Activated naive CD4-positive, alpha-beta T cell treated with anti-CD3 and anti-CD28 coated beads, Interleukin-2, amount 50 U/mL, for 72 hours (primary cell): Measurements from ENCODE around the gene C1orf53. TPM values are rescaled to one million over a fixed set of nuclear protein-coding genes. Genes with fewer than 3 reads are reported as not detected.
"Not testable (repeated sequence)": the region's sequence is repeated elsewhere in the genome, so short reads cannot be mapped to it uniquely, and the experiment has no call there.

ENCODE experiments used
- ATAC-seq, 2 donors: fragments of 150-1000 bp; cut with Tn5 transposase; 2 replicates each; pipeline ENCODE4 v1.10.0; 2021; ENCODE audit warnings: mild to moderate bottlenecking in 2 of 2, moderate library complexity in 2 of 2
- DNase-seq, 2 donors: peaks; one replicate each; pipeline ENCODE4 v3.0.0; 2021 to 2022; ENCODE audit warnings: low spot score in 2 of 2
- H3K27ac Mint-ChIP-seq, 2 donors: one replicate each; pipeline ENCODE4 v1.8.0; 2022; ENCODE audit warnings: mild to moderate bottlenecking in 2 of 2, mixed read lengths in 2 of 2
- H3K36me3 Mint-ChIP-seq, 2 donors: one replicate each; pipeline ENCODE4 v1.8.0; 2022; ENCODE audit warnings: mixed read lengths in 2 of 2
- H3K9me3 Mint-ChIP-seq, 2 donors: one replicate each; pipeline ENCODE4 v1.8.0; 2022; ENCODE audit warnings: mixed read lengths in 2 of 2
- total RNA-seq, 2 donors: library from RNA; stranded (reverse); gene quantifications; one replicate each; pipeline ENCODE4 v1.2.3, GENCODE V29; 2022

C1orf53 gene
- 1 to 10 TPM in 1 of 2 donors, not detected in 1; 1.9 TPM for total RNA-seq

GRCh38 chr1:197902454-197903195, at the start of gene C1orf53:
Gene C1orf53, plus strand, starts transcription at chr1:197902630. Its CDS starts 20 bp downstream, at chr1:197902650.
- ATAC-seq, result peak; percentile 96
- DNase-seq, result peak; percentile 81 to 87
- H3K36me3 Mint-ChIP-seq, result peaks cover 0 to 10% of the 10 kb centered on the region in 2 donors
- peak within 1 kb of the TSS; percentile 62 to 87 for H3K27ac Mint-ChIP-seq
- H3K9me3 Mint-ChIP-seq, result no peaks in the 10 kb centered on the region

- ATAC-seq, DNase-seq, H3K9me3 Mint-ChIP-seq, H3K36me3 Mint-ChIP-seq, H3K27ac Mint-ChIP-seq: not testable (repeated sequence)
Measured at GRCh38 chr1:197855751-197856150, 46.7 kb upstream of the C1orf53 start.

- no peak overlapping the region for H3K27ac Mint-ChIP-seq
- no peak for DNase-seq
- H3K36me3 Mint-ChIP-seq, result no peaks in the 10 kb centered on the region
- ATAC-seq, result no peak
- no peaks in the 10 kb centered on the region for H3K9me3 Mint-ChIP-seq
Measured at GRCh38 chr1:197857477-197857876, 45.0 kb upstream of the C1orf53 start.

GRCh38 chr1:197859024-197859423, 43.4 kb upstream of the C1orf53 start:
- H3K27ac Mint-ChIP-seq, result no peak overlapping the region
- ATAC-seq, result no peak
- H3K36me3 Mint-ChIP-seq, result no peaks in the 10 kb centered on the region
- H3K9me3 Mint-ChIP-seq, result no peaks in the 10 kb centered on the region
- no peak for DNase-seq

GRCh38 chr1:197862221-197862620, 40.2 kb upstream of the C1orf53 start:
- no peak for DNase-seq
- Mint-ChIP-seq H3K27ac (no peak overlapping the region), H3K9me3 (no peaks in the 10 kb centered on the region), H3K36me3 (no peaks in the 10 kb centered on the region)
- ATAC-seq, result no peak

GRCh38 chr1:197862671-197863070, 39.8 kb upstream of the C1orf53 start:
- no peaks in the 10 kb centered on the region for H3K9me3 Mint-ChIP-seq
- ATAC-seq, result no peak
- H3K27ac Mint-ChIP-seq, result no peak overlapping the region

GRCh38 chr1:197865809-197866208, 36.6 kb upstream of the C1orf53 start:
- no peak for ATAC-seq
- Mint-ChIP-seq H3K9me3 (no peaks in the 10 kb centered on the region), H3K27ac (no peak overlapping the region), H3K36me3 (no peaks in the 10 kb centered on the region)
- no peak for DNase-seq

More at GRCh38 chr1:197862671-197863070, 39.8 kb upstream of the C1orf53 start:
- no peaks in the 10 kb centered on the region for H3K36me3 Mint-ChIP-seq
- no peak for DNase-seq

- H3K27ac Mint-ChIP-seq, result no peak overlapping the region
- H3K9me3 Mint-ChIP-seq, result no peaks in the 10 kb centered on the region
- ATAC-seq, result peak; percentile 80 to 82
- peak in 1 of 2 donors; percentile 11 for DNase-seq
- no peaks in the 10 kb centered on the region for H3K36me3 Mint-ChIP-seq
Measured at GRCh38 chr1:197868751-197869489, 33.5 kb upstream of the C1orf53 start.

GRCh38 chr1:197869490-197870077, 32.8 kb upstream of the C1orf53 start:
- ATAC-seq (no peak), DNase-seq (no peak)
- no peaks in the 10 kb centered on the region for H3K9me3 Mint-ChIP-seq
- H3K27ac Mint-ChIP-seq, result no peak overlapping the region
- H3K36me3 Mint-ChIP-seq, result no peaks in the 10 kb centered on the region

- no peak overlapping the region for H3K27ac Mint-ChIP-seq
- peaks cover 0 to 9% of the 10 kb centered on the region in 2 donors for H3K36me3 Mint-ChIP-seq
- peaks cover 6 to 14% of the 10 kb centered on the region in 2 donors for H3K9me3 Mint-ChIP-seq
- DNase-seq (no peak), ATAC-seq (no peak)
Measured at GRCh38 chr1:197876894-197877293, 25.5 kb upstream of the C1orf53 start.

- not testable (repeated sequence) for DNase-seq, ATAC-seq
Measured at GRCh38 chr1:197880385-197880784, 22.0 kb upstream of the C1orf53 start.

GRCh38 chr1:197882241-197882640, 20.2 kb upstream of the C1orf53 start:
- not testable (repeated sequence) for DNase-seq, H3K36me3 Mint-ChIP-seq, H3K27ac Mint-ChIP-seq, ATAC-seq
- H3K9me3 Mint-ChIP-seq, result peaks cover 0 to 14% of the 10 kb centered on the region in 2 donors

More at GRCh38 chr1:197880385-197880784, 22.0 kb upstream of the C1orf53 start:
- not testable (repeated sequence) for H3K36me3 Mint-ChIP-seq, H3K27ac Mint-ChIP-seq
- peaks cover 6 to 14% of the 10 kb centered on the region in 2 donors for H3K9me3 Mint-ChIP-seq

GRCh38 chr1:197884173-197884572, 18.3 kb upstream of the C1orf53 start:
- Mint-ChIP-seq H3K36me3 (peaks cover 0 to 5% of the 10 kb centered on the region in 2 donors), H3K27ac (no peak overlapping the region), H3K9me3 (no peaks in the 10 kb centered on the region)
- no peak for ATAC-seq
- no peak for DNase-seq

GRCh38 chr1:197890936-197891335, 11.5 kb upstream of the C1orf53 start:
- Mint-ChIP-seq H3K9me3 (no peaks in the 10 kb centered on the region), H3K27ac (no peak overlapping the region), H3K36me3 (peaks cover 0 to 6% of the 10 kb centered on the region in 2 donors)
- DNase-seq, result no peak
- ATAC-seq, result no peak

- DNase-seq (no peak), ATAC-seq (no peak)
- H3K36me3 Mint-ChIP-seq, result peaks cover 0 to 6% of the 10 kb centered on the region in 2 donors
- no peak overlapping the region for H3K27ac Mint-ChIP-seq
- H3K9me3 Mint-ChIP-seq, result no peaks in the 10 kb centered on the region
Measured at GRCh38 chr1:197892684-197893083, 9.7 kb upstream of the C1orf53 start.

GRCh38 chr1:197896301-197896700, 6.1 kb upstream of the C1orf53 start:
- ATAC-seq (no peak), DNase-seq (no peak)
- peaks cover 0 to 6% of the 10 kb centered on the region in 2 donors for H3K36me3 Mint-ChIP-seq
- no peaks in the 10 kb centered on the region for H3K9me3 Mint-ChIP-seq
- H3K27ac Mint-ChIP-seq, result no peak overlapping the region

GRCh38 chr1:197899037-197899436, 3.4 kb upstream of the C1orf53 start:
- Mint-ChIP-seq H3K36me3 (peaks cover 0 to 17% of the 10 kb centered on the region in 2 donors), H3K9me3 (no peaks in the 10 kb centered on the region), H3K27ac (no peak overlapping the region)
- ATAC-seq (no peak), DNase-seq (no peak)
